HG03460 (cell line): ENCODE results near the gene SUMF1.

Source experiments
- ATAC-seq: cut with Tn5 transposase; IDR thresholded peaks from one replicate; pipeline ENCODE4 v1.9.1; 2021; ENCODE audit not compliant: unreplicated experiment

Gene SUMF1

DNA sequence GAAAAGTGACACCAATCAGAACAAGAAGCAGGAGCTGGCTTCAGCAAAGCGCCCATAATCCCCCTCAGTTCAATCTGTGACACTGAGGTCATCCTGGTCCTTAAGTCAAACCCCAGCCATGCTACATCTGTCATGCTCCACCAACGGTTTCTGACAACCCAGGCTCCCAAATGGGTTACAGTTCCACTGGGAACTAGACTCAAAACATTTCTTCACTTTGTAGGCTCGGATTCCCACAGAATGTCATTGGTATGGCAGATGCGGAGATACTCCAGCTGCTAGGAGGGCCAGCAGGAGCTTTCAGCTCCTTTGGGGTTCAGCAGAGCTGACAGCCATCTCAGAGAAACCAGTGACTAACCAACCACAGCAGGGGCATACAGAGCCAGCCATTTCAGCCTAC is 48.9 kb downstream of the SUMF1 start:
- no peak for ATAC-seq

DNA sequence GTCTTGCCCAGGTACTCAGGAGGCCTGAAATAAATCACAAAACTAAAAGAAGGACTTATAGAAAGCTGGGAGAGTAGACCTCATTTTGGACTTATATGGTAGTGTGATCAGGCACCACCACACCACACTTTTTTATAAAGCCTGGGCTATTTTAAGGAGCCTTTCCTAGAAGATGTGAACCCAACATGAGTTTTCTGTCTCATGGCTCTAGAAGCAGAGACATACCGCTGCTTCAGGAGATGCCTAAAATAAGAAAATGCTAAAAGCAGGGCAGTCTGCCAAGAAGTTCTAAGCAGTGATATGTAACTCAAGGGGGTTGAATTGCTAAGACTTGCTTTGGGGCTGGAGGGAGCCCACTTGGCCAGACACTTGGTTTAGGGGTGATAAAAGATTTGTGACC is 49.6 kb downstream of the SUMF1 start:
- no peak for ATAC-seq

DNA sequence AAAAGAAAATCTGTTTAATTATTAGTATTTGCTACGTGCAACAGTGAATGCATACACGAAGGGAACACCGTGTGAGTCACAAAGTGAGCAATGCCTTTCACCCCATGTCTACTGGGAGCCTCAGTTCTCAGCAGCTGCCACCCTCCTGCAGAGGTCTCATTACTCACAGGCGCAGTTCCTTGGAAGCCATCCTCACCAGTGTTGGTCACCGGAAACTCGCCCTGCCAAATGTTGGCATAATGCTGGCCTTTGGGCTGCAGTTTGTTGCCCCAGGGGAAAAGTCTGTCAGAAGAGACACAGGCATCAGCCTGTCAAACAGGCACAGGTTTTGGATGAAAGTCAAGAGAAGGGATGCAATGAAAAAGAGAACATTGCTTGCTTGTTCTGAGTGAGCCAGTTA is 50.1 kb downstream of the SUMF1 start:
- ATAC-seq = no peak

GRCh38 chr3:4416427-4416945 is 50.6 kb downstream of the SUMF1 start:
- ATAC-seq = no peak

DNA sequence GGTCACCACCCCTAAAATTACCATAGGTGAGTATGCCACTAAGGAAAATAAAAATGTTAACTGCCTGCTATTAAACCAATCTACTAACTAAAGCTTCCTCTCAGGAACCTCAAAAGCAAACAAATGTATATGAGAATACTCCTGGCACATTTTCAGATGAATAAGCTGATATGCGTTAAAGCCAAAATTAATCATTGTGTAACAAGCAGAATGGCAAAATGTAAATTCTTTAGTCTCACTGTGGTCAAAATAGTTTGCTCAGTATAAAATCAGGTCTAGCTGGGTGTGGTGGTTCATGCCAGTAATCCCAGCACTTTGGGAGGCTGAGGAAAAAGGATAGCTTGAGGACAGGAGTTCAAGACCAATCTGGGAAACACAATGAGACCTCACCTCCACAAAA is 53.6 kb downstream of the SUMF1 start:
- ATAC-seq = no peak

- no peak for ATAC-seq
Measured at GRCh38 chr3:4411833-4412232, 55.2 kb downstream of the SUMF1 start.

DNA sequence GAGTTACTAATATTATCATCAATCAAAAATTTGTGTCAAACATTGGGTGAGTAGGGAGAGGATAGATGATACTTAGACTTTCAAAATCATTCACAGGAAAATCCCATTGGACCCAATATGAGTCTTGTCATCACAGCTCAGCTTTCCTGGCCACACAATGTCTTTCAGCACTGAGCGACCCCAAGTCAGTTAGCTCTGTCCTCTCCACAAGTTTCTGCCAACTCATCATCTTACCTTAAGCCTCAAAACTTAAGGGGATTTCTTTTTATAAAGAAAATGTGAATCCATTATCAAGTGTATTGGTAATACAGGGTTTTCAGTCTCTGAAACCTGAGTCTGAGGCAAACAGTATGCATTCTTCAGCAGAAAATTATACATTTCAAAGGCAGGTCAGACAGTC is 55.8 kb downstream of the SUMF1 start:
- ATAC-seq = no peak

- no peak for ATAC-seq
Measured at GRCh38 chr3:4410606-4411005, 56.5 kb downstream of the SUMF1 start.

- ATAC-seq = no peak
Measured at GRCh38 chr3:4409971-4410573, 57.0 kb downstream of the SUMF1 start.

GRCh38 chr3:4409415-4409814 is 57.7 kb downstream of the SUMF1 start:
- no peak for ATAC-seq

DNA sequence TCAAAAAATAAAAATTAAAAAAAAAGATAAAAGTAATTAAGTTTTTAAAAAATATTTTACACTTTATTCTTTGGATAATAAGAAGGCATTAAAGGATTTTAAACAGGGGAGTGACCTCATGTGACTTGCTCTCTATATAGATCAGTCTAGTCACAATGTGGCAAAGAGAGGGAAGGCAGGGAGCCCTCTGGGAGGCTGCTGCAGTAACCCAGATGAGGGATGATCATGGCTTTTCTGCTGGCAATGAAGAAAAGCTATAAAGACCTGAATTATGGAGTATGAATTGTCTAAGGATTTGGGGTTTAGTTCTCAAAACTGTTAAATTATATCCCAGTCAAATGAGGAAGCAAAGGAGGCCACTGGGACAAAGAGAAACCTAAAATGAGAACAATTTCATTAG is 58.1 kb downstream of the SUMF1 start:
- no peak for ATAC-seq

DNA sequence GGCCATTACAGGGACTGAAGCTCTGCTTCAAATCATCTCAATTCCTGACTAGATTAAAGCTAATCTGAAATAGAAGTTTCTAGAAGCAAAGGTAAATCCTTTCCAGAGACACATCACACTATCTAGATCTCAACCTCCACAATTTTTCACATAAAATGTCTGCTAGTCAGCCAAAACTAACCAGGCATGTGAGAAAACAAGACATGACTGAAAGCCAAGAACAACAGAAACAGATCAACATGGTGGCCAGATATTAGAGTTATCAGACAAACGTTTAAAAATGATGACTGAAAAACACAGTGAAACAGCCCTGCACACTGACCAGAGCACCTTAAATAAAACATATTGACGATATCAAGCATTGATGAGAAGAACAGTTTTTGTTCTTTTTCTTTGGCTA is 59.1 kb downstream of the SUMF1 start:
- no peak for ATAC-seq

DNA sequence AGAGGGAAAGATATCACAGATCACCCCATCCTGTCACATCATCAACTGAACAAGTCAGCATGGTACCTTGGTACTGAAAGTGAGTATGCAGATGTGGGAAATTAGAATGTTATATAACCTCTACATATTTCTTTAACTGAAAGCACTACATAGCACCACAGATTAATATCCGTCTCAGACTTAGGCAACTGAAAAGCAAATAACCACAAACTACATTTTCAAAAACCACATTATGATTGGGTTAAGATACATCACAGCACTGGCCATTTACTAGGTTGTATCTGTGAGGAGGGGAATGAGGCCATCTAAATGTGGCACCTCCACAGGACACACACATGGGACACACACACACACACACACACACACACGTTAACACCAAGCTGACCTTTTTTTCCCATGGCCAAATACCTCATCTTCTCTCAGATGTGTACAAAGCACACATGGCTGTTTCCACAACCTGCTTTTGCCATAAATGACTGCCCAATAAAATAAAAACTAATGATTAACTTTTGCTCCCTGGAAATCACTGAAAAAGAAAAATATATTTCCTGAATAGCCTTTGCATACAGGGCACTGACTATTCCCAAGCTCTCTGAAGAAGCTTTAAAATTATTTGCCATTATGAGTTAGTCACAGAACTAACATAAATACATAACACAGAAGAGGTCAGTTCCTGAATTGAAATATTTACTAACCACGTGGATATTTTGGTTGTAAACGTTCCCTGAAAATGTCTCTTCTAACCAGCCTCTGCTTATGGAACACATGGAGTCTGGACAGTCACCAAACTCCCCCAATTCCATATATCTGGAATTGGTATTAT is 60.1 kb downstream of the SUMF1 start:
- peak; percentile 66 for ATAC-seq

DNA sequence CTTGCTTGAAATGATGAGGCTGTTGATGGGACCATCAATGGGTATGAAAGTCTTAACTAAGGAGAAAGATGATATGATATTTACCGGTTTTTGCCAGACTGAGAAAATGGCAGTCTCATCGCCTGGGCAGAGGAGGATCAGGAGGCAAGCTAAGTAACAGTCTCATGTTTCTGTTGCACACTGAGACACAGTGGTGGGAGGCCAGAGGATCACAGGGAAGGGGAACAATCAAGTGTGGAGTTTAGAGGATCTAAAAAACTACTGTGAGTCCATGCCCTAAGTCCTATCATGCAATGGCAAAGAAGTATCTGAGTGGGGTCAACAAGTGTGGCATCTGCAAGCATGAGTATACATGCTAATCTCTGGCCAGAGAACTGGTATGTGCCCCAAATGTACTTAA is 62.2 kb downstream of the SUMF1 start:
- no peak for ATAC-seq

- no peak for ATAC-seq
Measured at GRCh38 chr3:4401441-4401840, 65.6 kb downstream of the SUMF1 start.

DNA sequence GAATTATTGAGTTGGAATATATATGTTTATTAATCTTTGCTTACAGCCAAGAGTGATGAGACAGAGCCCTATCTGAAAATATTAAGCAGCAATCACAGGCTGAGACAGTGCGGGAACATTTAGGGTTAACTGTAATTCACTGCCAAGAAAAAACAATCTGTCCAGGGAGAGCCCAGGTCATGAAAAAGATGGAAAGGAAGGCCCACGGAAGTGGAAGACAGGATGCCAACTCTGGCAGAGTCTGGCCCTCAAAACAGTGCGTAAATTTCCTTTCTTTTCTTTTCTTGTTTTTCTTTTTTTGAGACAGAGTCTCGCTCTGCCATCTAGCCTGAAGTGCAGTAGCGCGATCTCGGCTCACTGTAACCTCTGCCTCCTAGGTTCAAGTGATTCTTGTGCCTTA is 67.6 kb downstream of the SUMF1 start:
- ATAC-seq = no peak

DNA sequence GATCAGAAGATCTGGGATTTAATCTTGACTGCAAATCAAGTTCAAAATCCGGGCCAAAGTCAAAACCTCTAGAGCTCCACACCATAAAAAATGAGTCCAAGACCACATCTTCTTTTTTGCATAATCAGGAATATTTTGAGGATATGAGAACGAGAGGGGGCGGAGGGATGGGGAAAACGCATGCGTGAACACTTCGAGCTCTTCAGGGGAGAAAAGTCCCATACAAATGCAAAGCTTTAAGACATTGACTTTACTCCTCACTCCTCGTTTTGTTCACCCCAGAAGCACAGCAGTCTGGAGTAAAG is 68.2 kb downstream of the SUMF1 start:
- no peak for ATAC-seq

DNA sequence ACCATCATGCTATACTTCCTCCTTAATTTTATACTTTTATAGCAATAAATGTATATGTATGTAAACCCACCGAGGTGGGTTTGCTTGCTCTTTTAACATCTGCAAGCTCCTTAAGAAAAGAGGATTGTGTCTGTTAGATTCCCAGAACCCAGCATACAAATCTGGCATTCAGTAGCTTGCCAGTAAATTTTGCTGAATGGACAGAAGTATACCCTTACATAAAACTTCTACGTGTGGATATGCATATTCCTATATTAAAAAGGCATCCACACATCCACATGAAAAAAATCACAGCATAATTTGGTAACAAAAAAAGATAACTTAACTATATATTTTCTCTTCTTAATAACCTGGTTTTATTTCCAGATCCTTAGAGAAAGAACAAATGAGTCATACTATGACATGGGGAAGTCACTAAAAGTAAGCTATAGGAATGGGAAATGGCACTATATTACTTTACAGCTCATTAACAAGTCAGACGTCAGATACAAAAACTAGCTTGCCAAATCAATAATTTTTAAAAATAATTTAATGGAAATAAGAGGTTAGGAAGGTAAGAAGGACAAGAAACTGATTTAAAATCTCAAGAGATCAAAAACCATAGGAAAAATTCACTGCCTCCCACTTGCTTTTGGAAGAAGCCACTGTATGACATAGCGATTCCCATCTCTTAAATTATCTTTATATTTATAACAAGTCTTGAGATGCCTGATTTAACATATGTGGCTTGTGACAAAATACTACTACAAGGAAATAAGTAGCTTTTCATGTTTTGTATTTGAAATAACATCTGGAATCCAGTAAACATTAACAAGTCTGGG is 68.7 kb downstream of the SUMF1 start:
- no peak for ATAC-seq

DNA sequence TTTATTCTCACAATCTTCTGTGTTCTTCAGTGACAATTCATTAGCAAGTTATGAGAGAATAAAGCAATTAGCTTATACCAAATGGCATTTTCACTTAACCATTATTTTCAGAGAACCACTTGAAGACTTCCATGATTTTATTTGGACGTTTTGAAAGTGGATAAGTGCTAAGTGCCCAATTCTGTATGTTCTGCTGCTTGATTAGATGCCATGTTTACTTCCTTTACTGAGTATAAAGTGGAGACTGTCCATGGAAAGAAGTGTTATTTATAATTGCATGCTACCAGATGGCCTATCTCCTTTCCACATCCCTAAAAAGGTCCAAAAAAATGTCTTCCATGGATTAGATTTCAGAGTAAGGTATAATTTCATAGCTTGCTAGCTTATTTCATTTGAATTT is 69.6 kb downstream of the SUMF1 start:
- ATAC-seq = no peak

DNA sequence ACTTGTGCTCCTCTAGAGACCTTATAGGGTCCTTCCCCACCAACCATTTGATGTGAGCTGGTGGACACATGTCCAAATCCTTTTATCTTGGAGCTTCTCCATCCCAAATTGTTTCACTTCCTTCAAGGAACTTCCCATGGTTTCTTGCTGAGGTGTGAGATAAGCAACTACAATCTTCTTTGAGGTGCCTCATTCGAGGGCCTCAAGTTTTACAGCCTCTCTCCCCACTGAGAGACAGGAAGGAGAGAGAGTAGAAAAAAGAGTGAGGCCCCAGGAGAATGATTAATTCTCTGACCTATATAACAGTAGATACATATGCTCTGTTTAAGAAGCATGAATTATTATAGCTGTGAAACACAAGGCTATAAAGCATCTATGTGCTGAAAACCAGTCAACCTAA is 70.5 kb downstream of the SUMF1 start:
- no peak for ATAC-seq

DNA sequence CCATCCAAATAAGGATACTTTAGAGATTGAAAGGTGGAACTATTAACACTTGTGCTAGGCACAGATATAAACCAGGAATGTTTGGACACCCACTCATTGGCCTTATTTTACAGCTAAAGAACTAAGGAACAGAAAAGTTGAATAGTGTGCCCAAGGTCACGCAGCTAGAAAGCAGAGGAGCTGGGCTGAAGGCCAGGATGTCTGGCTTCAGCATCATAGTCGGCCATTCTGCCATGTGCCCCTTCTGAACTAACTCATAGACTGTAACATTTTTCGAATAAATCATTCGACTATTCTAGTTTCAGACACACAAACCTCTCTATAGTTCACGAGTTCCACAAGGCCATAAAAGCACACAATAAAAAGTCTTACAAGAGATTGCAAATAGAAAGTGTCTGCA is 71.1 kb downstream of the SUMF1 start:
- ATAC-seq = no peak

GRCh38 chr3:4395448-4395847 is 71.6 kb downstream of the SUMF1 start:
- no peak for ATAC-seq
